Endothelial cell (in vitro differentiated cells): Measurements from ENCODE around the gene VSTM1. TPM values are rescaled to one million over a fixed set of nuclear protein-coding genes. Genes with fewer than 3 reads are reported as not detected.
A peak's percentile ranks its signal among the peaks of the same experiment; 100 is the strongest.

Source experiments
- DNase-seq: peaks from one replicate; pipeline ENCODE4 v3.0.0; 2021; ENCODE audit warnings: low spot score
- H3K27ac Mint-ChIP-seq: one replicate; pipeline ENCODE4 v1.8.0; 2021; ENCODE audit warnings: mixed read lengths, inconsistent platforms; ENCODE audit not compliant: unreplicated experiment
- H3K27me3 Mint-ChIP-seq: one replicate; pipeline ENCODE4 v1.8.0; 2021; ENCODE audit warnings: mild to moderate bottlenecking, moderate library complexity, mixed read lengths, inconsistent platforms; ENCODE audit not compliant: unreplicated experiment
- H3K36me3 Mint-ChIP-seq: one replicate; pipeline ENCODE4 v1.8.0; 2021; ENCODE audit warnings: mild to moderate bottlenecking, low read depth, mixed read lengths, inconsistent platforms; ENCODE audit not compliant: unreplicated experiment
- H3K4me1 Mint-ChIP-seq: one replicate; pipeline ENCODE4 v1.8.0; 2021; ENCODE audit warnings: mild to moderate bottlenecking, mixed read lengths, inconsistent platforms; ENCODE audit not compliant: unreplicated experiment
- H3K4me3 Mint-ChIP-seq: one replicate; pipeline ENCODE4 v1.8.0; 2021; ENCODE audit warnings: mild to moderate bottlenecking, mixed read lengths, inconsistent platforms; ENCODE audit not compliant: unreplicated experiment
- H3K9me3 Mint-ChIP-seq: one replicate; pipeline ENCODE4 v1.8.0; 2021; ENCODE audit warnings: mixed read lengths, inconsistent platforms; ENCODE audit not compliant: unreplicated experiment
- total RNA-seq: library from RNA; stranded (reverse); fragmentation: NEBNext Ultra II Directional; extraction: Animal tissue kit (Norgen Biotek cat#: 25700); gene quantifications from one replicate; pipeline ENCODE4 v1.2.1, GENCODE V29; 2021; ENCODE audit not compliant: unreplicated experiment
- TF ChIP-seq, protein P1 (sequence below): fragments of 200-600 bp; sonication (generic); IDR thresholded peaks from one replicate; pipeline ENCODE4 v1.5.0; 2021; ENCODE audit warnings: antibody characterized with exemption; ENCODE audit not compliant: unreplicated experiment

Gene VSTM1
- total RNA-seq, 1 donor from 2014 or later: 2.2 TPM

DNA sequence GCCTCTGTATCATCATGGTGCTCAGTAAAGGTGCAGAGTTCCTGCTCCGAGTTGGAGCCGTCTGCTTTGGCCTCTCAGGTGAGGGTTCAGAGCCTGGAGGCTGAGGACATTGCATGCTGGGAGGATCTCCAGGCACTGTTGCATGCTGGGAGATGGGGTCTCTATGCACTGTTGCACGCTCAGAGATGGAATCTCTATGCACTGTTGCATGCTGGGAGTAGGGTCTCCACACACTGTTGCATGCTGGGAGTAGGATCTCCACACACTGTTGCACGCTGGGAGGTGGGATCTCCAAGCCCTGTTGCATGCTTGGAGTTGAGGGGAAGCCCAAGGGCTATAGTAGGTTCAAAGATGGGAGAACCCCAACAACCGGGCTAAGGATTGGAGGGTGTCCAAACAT lies 64.0 kb downstream of the VSTM1 start:
- no peaks in the 10 kb centered on the region for H3K9me3 Mint-ChIP-seq
- H3K36me3 Mint-ChIP-seq: no peaks in the 10 kb centered on the region
- H3K4me3 Mint-ChIP-seq: no peak overlapping the region
- peaks cover 3% of the 10 kb centered on the region for H3K27me3 Mint-ChIP-seq
- DNase-seq: no peak
- no peak overlapping the region for H3K27ac Mint-ChIP-seq
- H3K4me1 Mint-ChIP-seq: no peaks in the 10 kb centered on the region
- TF ChIP-seq, protein P1, sequence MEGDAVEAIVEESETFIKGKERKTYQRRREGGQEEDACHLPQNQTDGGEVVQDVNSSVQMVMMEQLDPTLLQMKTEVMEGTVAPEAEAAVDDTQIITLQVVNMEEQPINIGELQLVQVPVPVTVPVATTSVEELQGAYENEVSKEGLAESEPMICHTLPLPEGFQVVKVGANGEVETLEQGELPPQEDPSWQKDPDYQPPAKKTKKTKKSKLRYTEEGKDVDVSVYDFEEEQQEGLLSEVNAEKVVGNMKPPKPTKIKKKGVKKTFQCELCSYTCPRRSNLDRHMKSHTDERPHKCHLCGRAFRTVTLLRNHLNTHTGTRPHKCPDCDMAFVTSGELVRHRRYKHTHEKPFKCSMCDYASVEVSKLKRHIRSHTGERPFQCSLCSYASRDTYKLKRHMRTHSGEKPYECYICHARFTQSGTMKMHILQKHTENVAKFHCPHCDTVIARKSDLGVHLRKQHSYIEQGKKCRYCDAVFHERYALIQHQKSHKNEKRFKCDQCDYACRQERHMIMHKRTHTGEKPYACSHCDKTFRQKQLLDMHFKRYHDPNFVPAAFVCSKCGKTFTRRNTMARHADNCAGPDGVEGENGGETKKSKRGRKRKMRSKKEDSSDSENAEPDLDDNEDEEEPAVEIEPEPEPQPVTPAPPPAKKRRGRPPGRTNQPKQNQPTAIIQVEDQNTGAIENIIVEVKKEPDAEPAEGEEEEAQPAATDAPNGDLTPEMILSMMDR: no peak

DNA sequence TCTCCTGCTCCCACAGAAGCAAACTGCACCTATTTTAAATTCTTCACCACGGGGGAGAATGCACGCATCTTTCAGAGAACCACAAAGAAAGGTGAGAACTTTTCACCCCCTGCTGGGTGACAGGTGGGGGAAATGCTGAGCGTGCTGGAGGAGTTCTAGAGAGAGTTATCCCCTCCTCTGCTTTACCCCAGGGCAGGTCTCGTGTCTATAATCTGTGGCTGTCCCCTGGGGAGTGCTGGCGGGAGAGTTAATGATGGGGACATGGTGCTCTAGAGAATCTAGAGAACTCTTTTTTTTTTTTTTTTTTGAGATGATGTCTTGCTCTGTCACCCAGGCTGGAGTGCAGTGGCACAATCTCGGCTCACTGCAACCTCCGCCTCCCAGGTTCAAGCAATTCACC lies 65.5 kb downstream of the VSTM1 start:
- TF ChIP-seq, protein P1: no peak
- no peaks in the 10 kb centered on the region for H3K36me3 Mint-ChIP-seq
- H3K27ac Mint-ChIP-seq: no peak overlapping the region
- H3K4me3 Mint-ChIP-seq: no peak overlapping the region
- DNase-seq: no peak
- H3K27me3 Mint-ChIP-seq: peaks cover 8% of the 10 kb centered on the region
- H3K9me3 Mint-ChIP-seq: no peaks in the 10 kb centered on the region
- H3K4me1 Mint-ChIP-seq: peaks cover 13% of the 10 kb centered on the region

DNA sequence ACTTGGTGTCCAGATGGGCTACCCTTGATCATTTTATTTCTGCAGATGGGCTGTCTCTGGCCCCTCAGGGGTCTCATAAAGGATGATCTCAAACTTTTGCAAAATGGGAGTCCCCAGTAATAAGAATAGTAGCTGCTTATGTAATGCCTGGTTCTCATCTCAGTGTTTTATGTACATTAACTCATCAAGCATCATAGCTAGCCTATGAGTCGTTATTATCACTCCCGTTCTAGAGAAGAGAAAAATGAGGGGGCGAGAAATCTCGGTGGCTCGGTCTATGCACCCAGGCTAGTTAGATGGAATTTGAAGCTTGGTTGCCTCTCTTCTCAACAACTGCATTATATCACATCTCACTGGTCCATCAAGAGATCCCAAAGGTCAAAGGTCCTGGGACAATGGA lies 68.9 kb downstream of the VSTM1 start:
- H3K27ac Mint-ChIP-seq: peak overlapping the region; percentile 7
- TF ChIP-seq, protein P1: no peak
- no peaks in the 10 kb centered on the region for H3K9me3 Mint-ChIP-seq
- peaks cover 15% of the 10 kb centered on the region for H3K27me3 Mint-ChIP-seq
- no peak for DNase-seq
- no peaks in the 10 kb centered on the region for H3K36me3 Mint-ChIP-seq
- no peak overlapping the region for H3K4me3 Mint-ChIP-seq
- H3K4me1 Mint-ChIP-seq: peaks cover 13% of the 10 kb centered on the region

DNA sequence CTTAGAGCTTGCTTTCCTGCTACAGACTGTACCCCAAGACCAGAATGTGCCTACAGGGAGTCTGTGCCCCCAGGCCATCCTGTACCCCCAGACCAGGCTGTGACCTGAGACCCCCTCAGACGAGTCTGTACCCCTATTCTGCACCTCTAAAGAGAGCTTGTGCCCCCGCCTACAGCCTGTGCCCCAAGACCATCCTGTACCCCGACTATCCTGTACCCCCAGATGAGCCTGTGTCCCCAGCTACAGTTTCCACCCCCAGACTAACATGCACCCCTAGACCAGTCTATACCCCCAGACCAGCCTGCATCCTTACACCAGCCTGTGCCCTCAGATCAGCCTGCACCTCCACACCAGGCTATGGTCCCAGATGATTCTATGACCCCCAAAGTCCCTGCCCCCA lies 70.2 kb downstream of the VSTM1 start:
- TF ChIP-seq, protein P1: no peak
- Mint-ChIP-seq H3K4me1 (peaks cover 13% of the 10 kb centered on the region), H3K36me3 (peaks cover 5% of the 10 kb centered on the region), H3K27ac (no peak overlapping the region), H3K9me3 (no peaks in the 10 kb centered on the region), H3K4me3 (peak overlapping the region; percentile 69), H3K27me3 (peaks cover 13% of the 10 kb centered on the region)
- DNase-seq: no peak

DNA sequence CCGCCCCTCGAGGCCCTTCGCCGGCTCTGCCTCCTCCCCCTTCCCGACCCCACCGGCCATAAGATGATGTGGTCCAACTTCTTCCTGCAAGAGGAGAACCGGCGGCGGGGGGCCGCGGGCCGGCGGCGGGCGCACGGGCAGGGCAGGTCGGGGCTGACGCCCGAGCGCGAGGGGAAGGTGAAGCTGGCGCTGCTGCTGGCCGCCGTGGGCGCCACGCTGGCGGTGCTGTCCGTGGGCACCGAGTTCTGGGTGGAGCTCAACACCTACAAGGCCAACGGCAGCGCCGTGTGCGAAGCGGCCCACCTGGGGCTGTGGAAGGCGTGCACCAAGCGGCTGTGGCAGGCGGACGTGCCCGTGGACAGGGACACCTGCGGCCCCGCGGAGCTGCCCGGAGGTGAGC lies 70.9 kb downstream of the VSTM1 start:
- no peak for DNase-seq
- H3K4me1 Mint-ChIP-seq: peaks cover 13% of the 10 kb centered on the region
- peaks cover 5% of the 10 kb centered on the region for H3K36me3 Mint-ChIP-seq
- no peak overlapping the region for H3K4me3 Mint-ChIP-seq
- H3K9me3 Mint-ChIP-seq: no peaks in the 10 kb centered on the region
- peaks cover 13% of the 10 kb centered on the region for H3K27me3 Mint-ChIP-seq
- no peak overlapping the region for H3K27ac Mint-ChIP-seq
- TF ChIP-seq, protein P1: no peak
